Neural progenitor cell (in vitro differentiated cells): Measurements from ENCODE around the gene ATP5MC3.

Experiments used
- CTCF ChIP-seq: fragments of 200-600 bp; sonication (generic); IDR thresholded peaks from 2 replicates; pipeline ENCODE4 v1.5.1; 2017; ENCODE audit warnings: antibody characterized with exemption, mild to moderate bottlenecking
- EZH2 ChIP-seq: fragments of 200-600 bp; sonication (generic); IDR thresholded peaks from 2 replicates; pipeline ENCODE4 v1.6.1; 2017; ENCODE audit warnings: antibody characterized with exemption, mild to moderate bottlenecking, moderate library complexity
- EZH2phosphoT487 ChIP-seq: fragments of 200-600 bp; sonication (generic); IDR thresholded peaks from 2 replicates; pipeline ENCODE4 v1.6.1; 2017; ENCODE audit warnings: antibody characterized with exemption

GRCh38 chr2:175131252-175131651, 50.3 kb downstream of the ATP5MC3 start:
- no peak for TF ChIP-seq CTCF
- TF ChIP-seq EZH2 = no peak
- no peak for TF ChIP-seq EZH2phosphoT487
